ENCODE data around the gene TSEN34.

The TSEN34 gene

DNA sequence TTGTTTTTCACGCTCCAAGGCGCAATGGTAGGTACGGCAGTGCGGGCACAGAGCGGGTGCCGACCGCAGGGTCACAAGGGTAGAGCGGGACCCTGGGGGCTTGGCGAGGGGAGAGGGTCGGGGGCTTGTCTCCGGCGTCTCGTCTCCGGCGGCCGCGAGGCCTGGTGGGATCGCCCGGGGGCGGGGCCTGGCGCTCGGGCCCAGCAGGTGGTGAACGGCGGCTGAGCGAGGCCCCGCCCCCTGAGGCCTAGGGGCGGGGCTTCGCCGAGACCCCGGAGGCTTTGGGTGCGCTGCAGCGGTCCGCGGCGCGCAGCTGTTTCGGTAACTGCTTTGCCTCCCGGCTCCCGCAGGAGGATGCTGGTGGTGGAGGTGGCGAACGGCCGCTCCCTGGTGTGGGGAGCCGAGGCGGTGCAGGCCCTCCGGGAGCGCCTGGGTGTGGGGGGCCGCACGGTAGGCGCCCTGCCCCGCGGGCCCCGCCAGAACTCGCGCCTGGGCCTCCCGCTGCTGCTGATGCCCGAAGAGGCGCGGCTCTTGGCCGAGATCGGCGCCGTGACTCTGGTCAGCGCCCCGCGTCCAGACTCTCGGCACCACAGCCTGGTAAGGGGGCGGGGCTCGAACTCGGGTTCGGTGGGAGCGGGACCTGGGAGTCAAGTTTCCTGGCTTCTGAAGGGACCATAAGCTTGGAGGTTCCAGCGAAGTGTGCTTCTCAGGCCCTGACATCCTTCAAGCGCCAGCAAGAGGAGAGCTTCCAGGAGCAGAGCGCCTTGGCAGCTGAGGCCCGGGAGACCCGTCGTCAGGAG, at the start of gene TSEN34:
Gene TSEN34 (plus strand): TSS at position 298 of the 800 bp plus-strand sequence. CDS start 57 bp downstream, at position 355.
- peak; percentile 76 to 83 for DNase-seq

DNA sequence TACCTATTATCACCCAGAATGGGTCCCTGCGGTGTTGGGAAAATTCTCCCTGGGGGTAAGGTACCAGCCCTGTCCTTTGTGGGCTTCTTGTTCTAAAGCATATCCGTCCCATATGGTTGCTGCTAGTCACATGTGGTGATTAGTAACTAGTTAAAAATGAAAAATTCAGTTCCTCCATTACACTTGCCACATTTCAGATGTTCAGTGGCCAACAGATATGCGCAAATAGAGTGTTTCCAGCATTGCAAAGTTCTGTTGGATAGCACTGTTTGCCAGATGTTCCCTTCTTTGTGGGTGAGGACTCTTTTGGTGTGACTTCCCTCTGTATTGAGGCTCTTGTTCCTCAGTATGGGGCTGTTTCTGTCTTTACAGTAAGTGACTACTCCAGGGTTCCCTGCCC, 49.8 kb upstream of the TSEN34 start:
- DNase-seq, result no peak

DNA sequence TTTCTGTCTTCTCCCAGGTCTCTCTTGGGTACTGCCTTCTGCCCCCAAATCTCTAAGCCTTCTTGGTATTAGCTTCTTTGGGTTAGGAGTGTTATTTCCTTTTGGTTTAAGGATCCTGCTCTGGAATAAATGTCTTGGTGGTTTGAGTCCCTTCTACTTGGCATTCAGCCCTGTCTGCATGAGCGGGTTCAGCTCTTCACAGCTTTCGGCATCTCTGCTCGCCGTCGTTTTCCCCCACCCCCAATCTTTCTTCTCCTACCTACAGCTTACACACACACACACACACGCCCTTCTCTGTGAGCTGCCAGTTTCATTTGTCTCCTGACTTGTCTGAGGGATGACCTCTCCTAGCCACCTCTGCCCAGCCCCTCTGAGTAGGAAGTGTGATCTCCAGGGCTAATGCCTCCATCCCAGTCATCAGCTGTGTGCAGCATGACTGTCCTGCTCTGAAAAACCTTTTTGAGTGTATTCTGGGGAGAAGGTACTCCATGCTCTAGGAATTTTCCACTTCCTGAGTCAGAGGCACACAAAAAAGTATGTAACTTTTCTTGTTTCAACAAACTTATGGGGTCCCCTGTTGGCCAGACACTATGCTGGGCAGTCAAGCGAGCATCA, 48.8 kb upstream of the TSEN34 start:
- DNase-seq, result no peak

DNA sequence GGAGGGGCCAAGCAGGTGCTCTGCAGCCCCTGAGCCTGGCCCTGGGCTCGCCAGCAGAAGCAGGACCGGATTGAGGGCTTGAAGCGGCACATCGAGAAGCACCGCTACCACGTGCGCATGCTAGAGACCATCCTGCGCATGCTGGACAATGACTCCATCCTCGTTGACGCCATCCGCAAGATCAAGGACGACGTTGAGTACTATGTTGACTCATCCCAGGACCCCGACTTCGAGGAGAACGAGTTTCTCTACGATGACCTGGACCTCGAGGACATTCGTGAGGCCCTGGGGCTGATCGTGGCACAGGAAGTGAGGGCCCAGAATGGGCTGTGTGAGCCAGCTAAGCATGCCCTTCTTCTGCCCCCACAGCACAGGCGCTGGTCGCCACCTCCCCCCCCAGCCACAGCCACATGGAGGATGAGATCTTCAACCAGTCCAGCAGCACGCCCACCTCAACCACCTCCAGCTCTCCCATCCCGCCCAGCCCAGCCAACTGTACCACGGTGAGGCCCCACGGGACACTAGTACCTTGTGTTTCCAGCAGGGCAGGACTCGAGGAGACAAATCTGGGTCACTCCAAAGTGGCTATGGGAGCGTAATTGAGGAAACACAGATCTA, 45.5 kb upstream of the TSEN34 start:
- DNase-seq, result no peak

DNA sequence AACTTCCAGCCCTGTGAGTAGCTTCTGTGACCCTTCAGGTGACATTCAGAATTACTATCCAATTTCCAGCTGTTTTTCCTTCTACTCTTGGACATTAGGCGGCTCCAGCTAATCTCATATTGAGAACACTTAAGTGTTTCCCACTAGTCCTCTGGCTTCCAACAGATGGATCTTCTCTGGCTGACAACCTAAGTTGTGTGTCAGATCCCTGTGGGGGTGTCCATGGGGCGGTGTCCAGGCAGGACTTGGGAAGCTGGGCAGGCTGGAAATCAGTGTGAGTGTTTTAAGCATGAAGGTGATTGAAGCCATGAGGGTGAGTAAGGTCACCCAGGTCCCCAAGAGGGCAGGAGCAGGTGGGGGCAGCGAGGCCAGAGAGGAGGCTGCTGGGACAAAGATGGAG, 43.4 kb upstream of the TSEN34 start:
- no peak for DNase-seq

DNA sequence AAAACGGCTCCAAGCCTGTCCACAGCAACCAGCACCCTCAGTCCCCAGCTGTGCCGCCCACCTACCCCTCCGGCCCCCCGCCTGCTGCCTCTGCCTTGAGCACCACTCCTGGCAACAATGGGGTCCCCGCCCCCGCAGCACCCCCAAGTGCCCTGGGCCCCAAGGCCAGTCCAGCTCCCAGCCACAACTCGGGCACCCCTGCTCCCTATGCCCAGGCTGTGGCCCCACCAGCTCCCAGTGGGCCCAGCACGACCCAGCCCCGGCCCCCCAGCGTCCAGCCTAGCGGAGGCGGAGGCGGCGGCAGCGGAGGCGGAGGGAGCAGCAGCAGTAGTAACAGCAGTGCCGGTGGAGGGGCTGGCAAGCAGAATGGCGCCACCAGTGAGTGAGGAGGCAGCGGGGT, 43.0 kb upstream of the TSEN34 start:
- no peak for DNase-seq

DNA sequence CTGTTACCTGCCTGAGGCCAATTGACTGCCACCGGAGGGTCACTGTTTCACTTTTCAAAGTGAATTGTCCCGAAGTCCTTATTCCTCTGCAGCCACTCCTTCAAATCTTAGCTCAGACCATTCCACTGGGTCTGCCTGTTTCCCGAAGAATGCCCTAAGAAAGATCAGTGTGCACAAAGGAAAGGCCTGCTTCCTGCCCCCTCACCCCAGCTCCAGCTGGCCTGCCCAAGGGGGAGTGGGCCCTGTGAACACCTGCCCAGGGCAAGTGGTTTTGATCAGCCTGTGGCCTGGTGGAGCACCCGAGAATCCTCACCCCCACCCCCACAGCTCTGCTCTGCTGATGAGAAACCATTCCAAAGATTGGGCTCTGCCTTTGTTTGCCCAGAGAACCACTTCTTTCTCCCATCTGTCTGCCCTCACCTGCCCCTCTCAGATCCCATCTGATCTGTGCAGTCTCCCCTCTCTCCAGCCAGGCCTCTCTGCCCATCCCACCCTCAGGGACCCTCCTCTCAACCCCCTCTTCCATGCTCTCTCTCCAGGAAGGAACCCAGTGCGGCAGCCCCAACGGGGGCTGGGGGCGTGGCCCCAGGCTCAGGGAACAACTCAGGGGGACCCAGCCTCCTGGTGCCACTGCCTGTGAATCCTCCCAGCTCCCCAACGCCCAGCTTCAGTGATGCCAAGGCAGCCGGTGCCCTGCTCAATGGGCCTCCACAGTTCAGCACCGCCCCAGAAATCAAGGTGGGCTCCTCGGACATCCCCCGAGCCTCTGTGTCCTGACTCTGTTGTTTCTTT, 41.9 kb upstream of the TSEN34 start:
- no peak for DNase-seq

DNA sequence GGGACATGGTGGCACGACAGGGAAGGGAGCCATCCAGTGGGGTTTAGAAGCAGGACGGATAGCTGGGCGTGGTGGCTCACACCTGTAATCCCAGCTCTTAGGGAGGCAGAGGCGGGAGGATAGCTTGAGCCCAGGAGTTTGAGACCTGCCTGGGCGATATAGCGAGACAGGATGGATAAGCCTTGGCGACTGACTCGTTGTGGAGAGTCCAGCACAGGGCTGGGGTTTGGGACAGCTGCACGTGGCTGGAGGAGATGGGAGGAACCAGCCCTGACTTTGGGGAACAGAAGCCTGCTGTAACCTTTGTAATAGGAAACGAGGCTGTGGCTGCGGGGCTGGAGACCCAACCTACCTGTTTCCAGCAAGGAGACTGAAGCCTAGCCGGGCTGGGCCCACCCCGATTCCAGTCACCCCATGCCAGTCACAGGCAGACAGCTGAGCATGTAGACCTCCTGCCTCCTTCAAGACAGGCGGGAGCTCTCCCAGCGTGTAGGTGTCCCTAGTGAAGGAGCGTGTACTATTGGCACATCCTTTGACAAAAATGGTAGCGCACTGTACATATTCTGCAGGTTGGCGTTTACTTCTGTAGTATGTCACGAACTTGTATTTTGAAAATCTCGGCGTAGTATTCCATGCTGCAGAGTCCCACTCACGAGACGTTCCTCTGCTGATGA, 39.6 kb upstream of the TSEN34 start:
- DNase-seq, result no peak

DNA sequence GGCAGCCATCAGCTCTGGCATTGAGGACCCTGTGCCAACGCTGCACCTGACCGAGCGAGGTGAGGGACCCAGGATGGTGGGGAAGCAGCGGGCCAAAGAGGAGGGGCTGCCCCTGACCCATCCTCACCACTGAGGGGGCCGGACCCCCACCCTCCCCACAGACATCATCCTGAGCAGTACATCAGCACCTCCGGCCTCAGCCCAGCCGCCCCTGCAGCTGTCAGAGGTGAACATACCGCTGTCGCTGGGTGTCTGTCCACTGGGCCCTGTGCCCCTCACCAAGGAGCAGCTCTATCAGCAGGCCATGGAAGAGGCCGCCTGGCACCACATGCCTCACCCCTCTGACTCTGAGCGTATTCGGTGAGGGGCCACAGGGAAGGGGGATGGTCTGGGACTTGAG, 38.8 kb upstream of the TSEN34 start:
- DNase-seq, result no peak

DNA sequence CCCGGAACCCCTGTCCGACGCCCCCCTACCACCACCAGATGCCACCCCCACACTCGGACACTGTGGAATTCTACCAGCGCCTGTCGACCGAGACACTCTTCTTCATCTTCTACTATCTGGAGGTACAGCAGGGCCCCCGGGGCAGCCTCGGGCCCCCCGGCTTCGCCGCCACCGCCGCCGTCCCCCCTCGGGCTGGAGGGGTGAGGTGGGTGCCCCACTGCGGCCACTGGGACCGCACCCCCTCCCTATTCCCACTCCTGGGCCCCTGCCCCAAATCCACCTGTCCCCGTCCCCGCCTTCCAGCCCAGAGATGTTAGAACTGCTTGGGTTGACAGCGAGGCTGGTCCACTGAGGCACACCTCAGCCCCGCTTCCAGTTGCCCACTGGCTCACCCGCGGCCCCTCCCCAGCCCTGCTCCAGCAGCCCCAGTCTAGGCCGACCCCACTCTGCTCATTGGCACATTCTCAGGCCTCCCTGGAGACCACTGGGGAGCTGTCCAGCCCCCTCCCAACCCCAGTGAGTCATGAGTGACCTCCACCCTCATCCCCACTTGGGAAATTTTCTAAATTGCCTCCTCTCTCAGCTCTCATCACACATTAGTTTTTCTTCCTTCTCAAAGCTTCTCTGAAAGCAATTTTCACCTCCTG, 38.1 kb upstream of the TSEN34 start:
- no peak for DNase-seq

DNA sequence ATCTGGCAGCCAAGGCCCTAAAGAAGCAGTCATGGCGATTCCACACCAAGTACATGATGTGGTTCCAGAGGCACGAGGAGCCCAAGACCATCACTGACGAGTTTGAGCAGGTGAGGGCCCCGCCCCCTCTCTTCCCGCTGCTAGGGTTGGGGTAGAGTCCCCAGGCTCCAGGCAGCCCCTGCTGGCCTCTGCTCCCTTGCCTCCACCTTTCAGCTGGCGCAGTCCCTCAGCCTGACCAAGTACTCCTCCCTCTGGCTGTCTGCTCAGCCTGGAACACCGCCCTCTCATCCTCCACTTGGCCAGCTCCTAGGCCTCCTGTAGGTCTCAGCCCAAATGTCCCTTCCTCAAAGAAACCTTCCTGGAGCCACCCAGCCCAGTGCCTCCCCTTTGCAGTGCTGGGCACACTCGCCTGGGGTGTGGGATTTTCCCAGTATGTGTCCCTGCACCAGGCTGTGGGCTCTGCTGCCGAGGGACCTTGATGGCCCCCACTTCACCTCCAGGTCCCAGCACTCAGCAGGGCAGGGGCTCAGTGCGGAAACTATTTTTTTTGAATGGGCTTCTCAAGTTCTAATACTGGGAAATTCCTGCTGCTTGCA, 37.3 kb upstream of the TSEN34 start:
- no peak for DNase-seq

DNA sequence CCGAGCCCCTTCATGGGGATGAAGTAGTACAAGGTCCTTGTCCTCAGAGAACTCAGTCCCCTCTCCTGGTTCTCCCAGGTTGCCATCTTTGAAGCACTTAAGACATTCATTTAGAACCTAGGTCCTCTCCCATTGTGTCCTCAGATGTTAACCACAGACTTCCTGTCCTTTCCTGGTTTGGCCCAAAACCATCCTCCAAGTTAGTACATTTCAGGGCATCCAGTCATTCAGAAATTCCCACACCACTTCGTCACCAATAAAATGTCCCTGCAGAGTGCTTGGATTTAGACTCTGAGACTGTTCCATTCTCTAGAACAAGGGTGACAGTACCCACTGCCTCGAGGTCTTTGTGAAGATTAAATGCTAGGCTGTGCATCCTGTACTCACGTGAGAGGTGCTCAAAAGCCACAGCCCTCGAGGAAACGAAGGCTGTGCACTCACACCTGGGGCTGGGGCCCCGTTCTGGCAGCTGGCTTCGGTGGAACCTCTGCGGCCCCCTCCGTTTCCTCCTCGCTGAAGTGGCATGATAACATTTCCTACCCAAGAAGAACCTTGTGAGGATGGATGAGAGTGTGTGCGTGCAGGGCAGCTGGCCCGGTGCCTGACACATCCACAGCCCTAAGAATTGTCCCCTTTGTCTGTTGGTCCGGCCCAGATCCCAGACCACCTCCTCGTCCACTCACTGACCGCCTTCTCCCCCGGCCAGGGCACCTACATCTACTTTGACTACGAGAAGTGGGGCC, 36.3 kb upstream of the TSEN34 start:
- no peak for DNase-seq

DNA sequence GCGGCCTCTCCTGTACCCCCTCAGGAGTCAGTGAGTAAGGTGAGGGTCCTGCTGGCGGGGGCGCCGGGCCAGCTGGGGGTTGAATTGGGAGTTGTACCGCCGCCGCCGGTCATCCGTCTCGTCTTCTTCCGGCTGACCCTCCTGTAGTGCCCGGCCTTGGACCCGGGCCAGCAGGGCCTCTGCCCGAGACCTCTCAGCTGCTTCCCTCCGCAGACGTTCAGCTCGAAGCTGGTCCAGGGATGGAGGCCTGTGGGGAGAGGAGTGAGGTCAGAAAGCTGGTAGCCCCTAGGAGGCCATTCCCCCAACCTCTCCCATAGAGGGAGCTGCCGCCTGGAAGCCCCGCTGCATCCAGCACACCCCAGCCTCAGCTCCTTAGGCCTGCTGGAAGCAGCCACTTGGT, 35.4 kb upstream of the TSEN34 start:
- DNase-seq, result no peak

DNA sequence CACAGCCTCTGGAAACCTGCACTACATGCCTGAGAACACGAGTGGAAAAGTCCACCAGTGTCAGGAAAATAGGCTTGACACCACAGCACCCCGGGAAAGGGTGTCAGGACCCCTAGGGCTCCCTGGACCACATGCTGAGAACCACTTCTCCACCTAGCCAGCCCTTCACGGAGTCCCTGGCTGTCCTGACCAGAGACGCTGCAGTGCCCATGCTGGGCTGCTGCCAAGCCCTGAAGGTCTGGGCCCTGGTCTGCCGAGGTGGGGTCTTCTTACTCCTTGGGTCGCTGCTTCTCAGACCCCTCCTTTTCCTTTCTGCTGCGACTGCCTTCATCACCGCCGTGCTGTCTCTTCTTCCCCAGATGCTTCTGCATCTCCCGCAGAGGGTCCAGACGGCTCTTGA, 34.6 kb upstream of the TSEN34 start:
- no peak for DNase-seq

DNA sequence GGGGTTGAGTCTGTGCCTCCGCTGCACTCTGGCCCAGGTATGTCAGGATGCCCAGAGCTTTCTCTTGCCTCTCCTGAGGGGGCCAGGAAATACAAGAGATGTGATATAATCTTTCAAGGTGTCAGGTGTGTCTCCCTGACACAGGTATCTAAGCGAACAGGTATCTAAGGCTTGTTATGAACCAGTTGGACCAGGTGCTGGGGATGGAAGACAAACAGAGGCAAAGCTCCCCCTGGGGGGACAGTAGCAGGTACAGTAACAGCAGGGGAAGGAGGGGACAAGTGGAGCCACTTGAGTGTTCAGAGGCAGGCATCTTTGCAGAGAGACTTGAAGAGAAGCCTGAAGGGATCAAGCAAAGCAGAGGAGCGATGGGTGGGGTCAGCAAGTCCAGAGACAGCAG, 34.2 kb upstream of the TSEN34 start:
- no peak for DNase-seq

DNA sequence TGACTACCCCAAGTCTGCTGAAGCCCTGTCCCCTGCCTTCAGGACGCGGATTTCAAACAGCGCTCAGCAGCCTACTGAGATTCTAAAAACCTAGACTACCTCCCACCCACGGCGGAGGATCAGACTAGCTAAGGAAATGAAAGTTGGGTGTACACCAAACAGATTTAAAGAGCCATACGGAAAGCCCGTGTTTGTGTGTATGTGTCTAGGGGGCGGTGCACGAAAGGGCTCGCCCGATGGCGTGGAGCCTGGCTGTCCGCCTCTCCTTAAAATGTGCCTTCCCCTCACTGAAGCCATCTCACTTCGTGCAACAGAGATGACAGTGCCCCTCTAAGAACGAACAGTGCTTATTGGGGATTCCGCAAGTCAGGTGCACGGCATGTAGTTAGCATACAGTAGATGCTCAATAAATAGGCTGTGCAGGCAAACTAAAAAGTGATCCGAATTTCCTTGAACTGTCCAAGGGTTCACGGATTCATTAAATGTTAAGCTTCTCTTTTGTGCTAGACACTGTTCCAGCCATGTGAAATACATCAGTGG, 32.2 kb upstream of the TSEN34 start:
- DNase-seq, result peak in 1 of 2 experiments; percentile 38

DNA sequence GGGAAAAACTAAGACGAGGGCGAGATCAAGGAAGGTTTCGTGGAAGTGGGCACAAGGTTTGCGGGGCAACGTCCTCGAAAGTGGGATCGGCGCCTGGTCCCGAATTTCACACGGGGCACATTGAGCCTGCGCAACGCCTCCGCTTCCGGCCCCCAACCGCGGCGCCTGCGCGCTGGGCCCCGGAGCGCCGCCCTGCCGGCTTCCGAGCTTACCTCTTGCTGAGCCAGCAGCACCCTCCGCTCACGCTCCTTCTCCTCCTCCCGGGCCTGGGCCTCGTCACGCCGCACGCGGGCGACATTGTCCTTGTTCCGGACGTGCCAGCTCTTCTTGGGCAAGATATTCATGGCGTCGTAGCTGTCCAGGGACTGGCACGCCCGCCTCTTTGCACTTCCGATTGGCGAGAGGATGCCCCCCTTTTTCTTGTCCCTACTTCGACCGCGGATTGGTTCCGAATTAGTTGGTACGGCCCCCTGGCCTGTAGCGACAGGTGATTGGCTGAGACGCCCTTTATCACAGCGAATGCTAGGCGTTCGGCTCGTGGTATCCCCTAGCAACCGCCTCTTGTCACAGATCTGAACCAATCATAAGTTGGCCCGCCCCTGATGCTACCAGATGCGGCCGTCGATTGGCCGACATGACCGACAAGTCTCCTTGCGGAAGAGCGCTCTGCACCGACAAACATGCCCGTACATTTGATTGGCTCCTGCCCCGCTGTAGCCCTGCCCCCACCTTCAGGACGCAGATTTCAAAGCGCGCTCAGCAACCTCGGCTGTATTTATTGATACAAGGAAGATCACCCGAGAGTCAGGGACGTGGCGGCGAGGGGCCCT, 31.5 kb upstream of the TSEN34 start, which contains the start of gene LENG1:
Gene LENG1 (minus strand): TSS at position 370 of the 830 bp plus-strand sequence. CDS start 26 bp downstream, at position 344.
- peak; percentile 99 to 100 for DNase-seq

DNA sequence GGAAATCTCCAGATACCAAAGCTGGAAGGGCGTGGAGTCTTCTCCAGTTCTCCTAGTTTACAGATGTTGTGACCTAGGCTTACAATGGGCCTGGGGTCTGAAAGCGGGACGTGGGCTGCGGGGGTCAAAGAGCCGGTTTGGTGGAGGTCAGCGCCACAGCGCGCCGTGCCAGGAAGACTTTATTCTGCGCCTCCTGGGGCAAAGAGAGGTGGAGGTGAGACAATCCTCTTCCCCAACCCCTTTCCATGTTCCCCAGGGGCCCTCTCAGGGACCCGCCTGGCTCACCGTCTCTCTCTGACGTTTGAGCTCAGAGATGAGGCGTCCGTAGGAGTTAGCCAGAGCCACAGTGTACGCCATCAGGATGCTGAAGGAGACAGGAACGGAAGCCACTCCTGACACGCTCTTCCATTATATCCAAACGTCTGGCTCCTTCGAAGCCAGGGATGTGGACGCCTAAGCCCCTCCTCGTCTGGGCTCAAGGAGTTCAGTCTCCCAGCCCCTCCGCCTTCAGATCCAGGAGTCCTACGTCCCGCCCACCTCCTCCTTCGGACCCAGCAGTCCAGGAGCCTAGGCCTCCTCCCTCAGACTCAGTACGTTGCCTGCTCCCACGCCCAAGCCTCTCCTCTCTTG, 30.8 kb upstream of the TSEN34 start:
- DNase-seq, result no peak

DNA sequence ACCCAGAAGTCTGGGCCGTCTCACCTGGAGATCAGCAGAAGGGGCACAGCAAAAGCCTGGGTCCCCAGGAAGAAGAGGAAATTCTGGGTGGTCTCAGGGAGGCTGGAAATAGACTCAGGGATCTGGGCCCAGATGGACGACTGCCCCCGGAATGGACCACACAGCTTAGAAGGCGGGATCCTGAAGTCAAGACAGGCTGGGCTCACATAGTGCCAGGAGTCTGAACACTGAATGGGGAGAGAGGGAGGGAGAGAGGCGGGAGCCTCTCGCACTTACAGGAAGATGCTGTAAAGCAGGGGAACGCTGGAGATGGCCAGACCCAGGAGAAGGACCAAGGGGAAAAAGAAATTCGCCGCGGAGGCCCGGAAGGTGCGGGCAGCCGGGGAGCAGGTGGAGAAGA, 30.3 kb upstream of the TSEN34 start:
- DNase-seq, result no peak
